B cell (primary cell): ENCODE data around the gene MED16. TPM values are rescaled to one million over a fixed set of nuclear protein-coding genes. Genes with fewer than 3 reads are reported as not detected.
A peak's percentile ranks its signal among the peaks of the same experiment; 100 is the strongest.

ENCODE experiments used
- ATAC-seq: fragments of 200-7000 bp; cut with Tn5 transposase; one replicate; pipeline ENCODE4 v1.10.0; 2021; ENCODE audit warnings: low read depth, mild to moderate bottlenecking, moderate number of reproducible peaks, moderate library complexity
- CTCF ChIA-PET: fragments of 350-600 bp; sonication (Branson Sonifier 250); formaldehyde crosslinking; loops from one replicate; lab custom pipeline; 2021; ENCODE audit warnings: antibody characterized with exemption, inconsistent platforms; lab: Charles Lee
- POLR2A ChIA-PET: fragments of 350-600 bp; sonication (Branson Sonifier 250); formaldehyde crosslinking; loops from one replicate; lab custom pipeline; 2021; ENCODE audit warnings: antibody characterized with exemption; lab: Charles Lee
- DNase-seq: peaks from one replicate; pipeline ENCODE4 v3.0.0; 2013
- H2AFZ ChIP-seq: 2 replicates; pipeline ENCODE4 v1.6.1; 2012; ENCODE audit warnings: mild to moderate bottlenecking, low read depth, low read length; ENCODE audit not compliant: insufficient read depth, poor library complexity, severe bottlenecking
- H3K27ac ChIP-seq, 2 donors: 1 replicate in 1 of 2; 2 replicates in 1 of 2; pipeline ENCODE4 v1.5.1; 2012 to 2013; ENCODE audit warnings: low read length in 2 of 2, mild to moderate bottlenecking in 2 of 2, moderate library complexity in 1 of 2
- H3K27me3 ChIP-seq, 4 experiments: fragments of 200-600 bp in 1 of 4; sonication (generic) in 1 of 4; replicated peaks in 1 of 4; 1 replicate in 2 of 4; 2 replicates in 2 of 4; pipeline versions ENCODE4 v1.6.1 to v1.7.0; 2013 to 2016; ENCODE audit warnings: low read length in 3 of 4, mild to moderate bottlenecking in 2 of 4, mixed read lengths in 1 of 4, moderate library complexity in 1 of 4; ENCODE audit not compliant: insufficient read depth in 4 of 4, control insufficient read depth in 3 of 4; ENCODE audit errors: control extremely low read depth in 1 of 4
- H3K36me3 ChIP-seq, 2 experiments: replicated peaks in 1 of 2; 1 replicate in 1 of 2; 2 replicates in 1 of 2; pipeline versions ENCODE4 v1.6.1 to v1.7.1; 2013; ENCODE audit warnings: low read length in 1 of 2; ENCODE audit not compliant: insufficient read depth in 2 of 2, control insufficient read depth in 1 of 2; ENCODE audit errors: control extremely low read depth in 1 of 2, extremely low read depth in 1 of 2
- H3K4me1 ChIP-seq, 2 donors: fragments of 200-600 bp in 1 of 2; sonication (generic) in 1 of 2; 1 replicate in 1 of 2; 2 replicates in 1 of 2; pipeline versions ENCODE4 v1.5.1 to v1.6.1; 2013 to 2017; ENCODE audit warnings: low read length in 2 of 2; ENCODE audit not compliant: control insufficient read depth in 2 of 2, insufficient read depth in 2 of 2
- H3K4me2 ChIP-seq: replicated peaks from 2 replicates; pipeline ENCODE3; 2012; ENCODE audit warnings: mild to moderate bottlenecking, low read depth, low read length; ENCODE audit not compliant: poor library complexity, severe bottlenecking
- H3K4me3 ChIP-seq, 5 experiments: fragments of 200-600 bp in 1 of 5; sonication (generic) in 1 of 5; 1 replicate in 3 of 5; 2 replicates in 2 of 5; pipeline versions ENCODE4 v1.5.1 to v1.7.0; 2011 to 2016; ENCODE audit warnings: low read length in 4 of 5, mild to moderate bottlenecking in 4 of 5, low read depth in 2 of 5, control low read depth in 1 of 5, moderate library complexity in 1 of 5; ENCODE audit not compliant: insufficient read depth in 1 of 5; ENCODE audit errors: control extremely low read depth in 1 of 5, extremely low read depth in 1 of 5
- H3K79me2 ChIP-seq: fragments of 200-600 bp; sonication (generic); one replicate; pipeline ENCODE4 v1.6.0; 2016; ENCODE audit warnings: low read length; ENCODE audit not compliant: control insufficient read depth, insufficient read depth
- H3K9ac ChIP-seq: fragments of 200-600 bp; sonication (generic); 2 replicates; pipeline ENCODE4 v1.6.1; 2017; ENCODE audit warnings: mild to moderate bottlenecking, low read length, moderate library complexity
- H3K9me3 ChIP-seq, 3 donors: one replicate each; pipeline versions ENCODE4 v1.6.1 to v1.7.1; 2013; ENCODE audit warnings: low read length in 2 of 3; ENCODE audit not compliant: control insufficient read depth in 2 of 3, insufficient read depth in 1 of 3; ENCODE audit errors: control extremely low read depth in 1 of 3
- H4K20me1 ChIP-seq: 2 replicates; pipeline ENCODE4 v1.6.0; 2012; ENCODE audit warnings: mild to moderate bottlenecking, low read length; ENCODE audit not compliant: insufficient read depth, control insufficient read depth, poor library complexity, severe bottlenecking
- H3K27ac Mint-ChIP-seq: one replicate; pipeline ENCODE4 v1.8.0; 2021; ENCODE audit warnings: mixed read lengths
- H3K27me3 Mint-ChIP-seq: one replicate; pipeline ENCODE4 v1.8.0; 2021; ENCODE audit warnings: mixed read lengths
- H3K4me1 Mint-ChIP-seq: one replicate; pipeline ENCODE4 v1.8.0; 2021; ENCODE audit warnings: mixed read lengths
- H3K4me3 Mint-ChIP-seq: one replicate; pipeline ENCODE4 v1.8.0; 2021; ENCODE audit warnings: mixed read lengths
- H3K9me3 Mint-ChIP-seq: one replicate; pipeline ENCODE4 v1.8.0; 2022; ENCODE audit warnings: mixed read lengths; ENCODE audit not compliant: insufficient read depth
- EZH2 ChIP-seq: IDR thresholded peaks from 2 replicates; pipeline ENCODE4 v1.6.1; 2012; ENCODE audit warnings: borderline replicate concordance, low read depth, mild to moderate bottlenecking, moderate library complexity, low read length; ENCODE audit not compliant: insufficient read depth, poor library complexity, severe bottlenecking
- WGBS: methylation state at CpG from one replicate; pipeline ENCODE4 v1.1.5; 2013; ENCODE audit warnings: missing lambda C conversion rate; ENCODE audit not compliant: insufficient coverage; 5-methylcytosine and 5-hydroxymethylcytosine counted together
- intact Hi-C: fragments of 100-400 bp; cut with micrococcal nuclease; formaldehyde crosslinking; loops from one replicate; pipeline ENCODE4 v1.10.0; 2022
- polyA plus RNA-seq: library from polyadenylated mRNA; depleted of rRNA; stranded (reverse); fragments of >200 nt; gene quantifications from 2 replicates; pipeline ENCODE4 v1.2.3, GENCODE V29; 2012
- total RNA-seq, 2 donors: library from RNA; stranded (reverse); fragments of 120-200 nt in 1 of 2; gene quantifications; 1 replicate in 1 of 2; 2 replicates in 1 of 2; pipeline versions ENCODE4 v1.2.3 to v1.2.4, GENCODE V29; 2013 to 2022
- TF ChIP-seq, protein P1 (sequence below): fragments of 200-600 bp; IDR thresholded peaks from one replicate; pipeline ENCODE4 v1.8.0; 2022; ENCODE audit warnings: antibody characterized with exemption, mild to moderate bottlenecking

Gene MED16
- total and polyA plus RNA-seq, 2 donors (not counting 1 experiment from before 2014, with no cell fraction given), result 85.0 to 85.3 TPM

GRCh38 chr19:926589-927350, 33.8 kb upstream of the MED16 start:
- Histone ChIP-seq H3K9me3 (no peaks in the 10 kb centered on the region), H4K20me1 (no peaks in the 10 kb centered on the region), H2AFZ (peak overlapping the region; percentile 97), H3K4me2 (peak overlapping the region; percentile 98), H3K4me3 (peak overlapping the region; percentile 25 to 94 (median 86)), H3K36me3 (no peaks in the 10 kb centered on the region), H3K27me3 (no peaks in the 10 kb centered on the region), H3K79me2 (peaks cover 17% of the 10 kb centered on the region), H3K27ac (peak overlapping the region; percentile 59 to 79), H3K4me1 (peaks cover 11 to 31% of the 10 kb centered on the region in 2 donors), H3K9ac (peak overlapping the region; percentile 94)
- Mint-ChIP-seq H3K4me1 (peaks cover 16% of the 10 kb centered on the region), H3K4me3 (peak overlapping the region; percentile 81), H3K9me3 (no peaks in the 10 kb centered on the region), H3K27ac (peak overlapping the region; percentile 79), H3K27me3 (no peaks in the 10 kb centered on the region)
- CTCF ChIA-PET, result no interaction called here
- TF ChIP-seq, protein P1, sequence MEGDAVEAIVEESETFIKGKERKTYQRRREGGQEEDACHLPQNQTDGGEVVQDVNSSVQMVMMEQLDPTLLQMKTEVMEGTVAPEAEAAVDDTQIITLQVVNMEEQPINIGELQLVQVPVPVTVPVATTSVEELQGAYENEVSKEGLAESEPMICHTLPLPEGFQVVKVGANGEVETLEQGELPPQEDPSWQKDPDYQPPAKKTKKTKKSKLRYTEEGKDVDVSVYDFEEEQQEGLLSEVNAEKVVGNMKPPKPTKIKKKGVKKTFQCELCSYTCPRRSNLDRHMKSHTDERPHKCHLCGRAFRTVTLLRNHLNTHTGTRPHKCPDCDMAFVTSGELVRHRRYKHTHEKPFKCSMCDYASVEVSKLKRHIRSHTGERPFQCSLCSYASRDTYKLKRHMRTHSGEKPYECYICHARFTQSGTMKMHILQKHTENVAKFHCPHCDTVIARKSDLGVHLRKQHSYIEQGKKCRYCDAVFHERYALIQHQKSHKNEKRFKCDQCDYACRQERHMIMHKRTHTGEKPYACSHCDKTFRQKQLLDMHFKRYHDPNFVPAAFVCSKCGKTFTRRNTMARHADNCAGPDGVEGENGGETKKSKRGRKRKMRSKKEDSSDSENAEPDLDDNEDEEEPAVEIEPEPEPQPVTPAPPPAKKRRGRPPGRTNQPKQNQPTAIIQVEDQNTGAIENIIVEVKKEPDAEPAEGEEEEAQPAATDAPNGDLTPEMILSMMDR, result no peak
- TF ChIP-seq EZH2, result no peak
- WGBS, result under 1% methylated on average over 35 of the region's 52 CpGs
- intact Hi-C loops, result loop anchor here (1.0 to 10.0 kb wide), 3 partner anchors 21 to 262 kb away; partner anchors contain the start of genes ARHGAP45 and RNF126
- ATAC-seq, result peak; percentile 14
- DNase-seq, result peak; percentile 80
- POLR2A ChIA-PET, result interaction anchor here (0.6 to 1.3 kb wide), 6 partner anchors 11 to 745 kb away, joined by 3 to 11 read pairs (median 4); partner anchors contain the start of gene WDR18

DNA sequence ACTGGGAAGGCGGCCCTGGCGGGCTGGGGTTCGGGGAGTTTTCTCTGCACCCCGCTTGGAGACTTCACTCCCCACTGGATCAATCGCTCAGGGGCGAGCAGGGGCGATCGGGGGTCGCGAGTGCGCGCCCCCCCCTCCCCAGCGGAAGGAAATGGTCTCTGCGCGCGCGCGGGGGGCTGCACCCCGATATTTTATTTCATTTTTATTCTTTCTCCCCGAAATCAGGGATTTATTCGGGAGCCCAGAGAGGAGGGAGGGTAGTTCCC, 33.3 kb upstream of the MED16 start:
- Histone ChIP-seq H3K9ac (peak overlapping the region; percentile 94), H3K4me1 (peaks cover 12 to 34% of the 10 kb centered on the region in 2 donors), H4K20me1 (no peaks in the 10 kb centered on the region), H3K36me3 (no peaks in the 10 kb centered on the region), H3K79me2 (peaks cover 17% of the 10 kb centered on the region), H2AFZ (peak overlapping the region; percentile 97), H3K4me3 (peak overlapping the region; percentile 36 to 94 (median 86)), H3K4me2 (peak overlapping the region; percentile 98), H3K27me3 (no peaks in the 10 kb centered on the region), H3K9me3 (no peaks in the 10 kb centered on the region), H3K27ac (peak overlapping the region; percentile 59 to 79)
- H3K9me3 Mint-ChIP-seq, result no peaks in the 10 kb centered on the region
- no peak for TF ChIP-seq EZH2
- TF ChIP-seq, protein P1, result no peak
- no peaks in the 10 kb centered on the region for H3K27me3 Mint-ChIP-seq
- H3K4me3 Mint-ChIP-seq, result peak overlapping the region; percentile 74
- ATAC-seq (no peak), DNase-seq (no peak)
- CTCF ChIA-PET, result no interaction called here
- H3K4me1 Mint-ChIP-seq, result peaks cover 20% of the 10 kb centered on the region
- intact Hi-C loops, result loop anchor here (1.0 to 10.0 kb wide), 3 partner anchors 21 to 261 kb away; partner anchors contain the start of genes ARHGAP45 and RNF126
- POLR2A ChIA-PET, result interaction anchor here (0.6 to 1.3 kb wide), 3 partner anchors 24 to 177 kb away, joined by 4 to 6 read pairs (median 4); partner anchors contain the start of gene WDR18
- WGBS, result 0% methylated on average over 5 of the region's 21 CpGs
- peak overlapping the region; percentile 26 for H3K27ac Mint-ChIP-seq
